ENCODE measurements around the gene DNAJB2.
A peak's percentile ranks its signal among the peaks of the same experiment; 100 is the strongest.

DNAJB2 gene

DNA sequence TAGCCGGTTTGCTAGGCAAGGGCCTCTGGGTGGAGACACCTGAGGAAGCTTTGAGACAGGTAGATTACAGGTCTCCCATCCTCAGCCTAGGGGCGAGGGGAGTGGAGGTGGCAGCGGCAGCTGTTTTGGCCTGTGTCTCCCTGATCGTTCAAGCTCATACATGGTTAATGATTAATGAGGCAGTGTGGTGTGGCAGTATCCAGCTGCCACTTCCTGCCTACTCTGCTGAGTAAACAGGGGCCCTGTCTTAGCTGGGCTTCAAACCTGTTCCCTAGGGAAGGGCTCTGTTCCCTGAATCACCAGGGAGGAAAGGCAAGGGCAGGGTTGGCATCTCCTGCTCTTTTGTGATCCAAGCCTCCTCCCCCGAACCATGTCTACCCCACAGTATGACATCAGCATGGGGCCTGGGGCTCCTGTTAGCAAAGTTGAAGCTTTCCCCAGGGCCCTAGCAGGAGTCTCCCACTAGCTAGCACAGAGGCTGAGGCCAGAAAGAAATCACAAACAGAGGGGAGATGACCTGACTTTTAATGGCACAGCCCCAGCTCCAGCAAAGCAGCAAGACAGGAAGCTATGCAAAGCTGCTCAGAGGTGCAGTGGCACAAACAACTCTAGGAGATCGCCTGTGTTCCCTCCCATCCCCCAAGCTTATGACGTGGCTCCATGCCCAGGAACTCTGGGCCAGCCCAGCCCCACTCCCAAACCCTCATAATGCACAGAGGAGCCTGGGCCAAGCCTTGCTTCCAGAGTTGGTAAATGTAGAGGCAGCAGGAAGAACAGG lies 29.8 kb upstream of the DNAJB2 start:
- H3K36me3 ChIP-seq (ENCODE audit: control insufficient read depth, insufficient read depth, low read length) = peaks cover 18% of the 10 kb centered on the region
- H3K27me3 ChIP-seq (replicated peaks; ENCODE audit: control insufficient read depth, insufficient read depth, low read length) = no peaks in the 10 kb centered on the region
- no peak for TF ChIP-seq CTCF (IDR thresholded peaks at IDR 0.05; ENCODE audit: insufficient read depth, low read length, poor library complexity, severe bottlenecking)
- DNase-seq (ENCODE audit: extremely low read depth, insufficient read length) = no peak
- peak overlapping the region; percentile 1; the same call in 1 of the 2 replicates for H3K4me3 ChIP-seq (replicated peaks; ENCODE audit: low read depth, low read length)

- Histone ChIP-seq H3K4me3 (replicated peaks; ENCODE audit: low read depth, low read length) (no peak overlapping the region; the same call in 1 of the 2 replicates), H3K36me3 (ENCODE audit: control insufficient read depth, insufficient read depth, low read length) (peaks cover 18% of the 10 kb centered on the region), H3K27me3 (replicated peaks; ENCODE audit: control insufficient read depth, insufficient read depth, low read length) (no peaks in the 10 kb centered on the region)
- DNase-seq (ENCODE audit: extremely low read depth, insufficient read length) = no peak
- TF ChIP-seq CTCF (IDR thresholded peaks at IDR 0.05; ENCODE audit: insufficient read depth, low read length, poor library complexity, severe bottlenecking) = no peak
Observed at GRCh38 chr2:219250049-219250781, 29.0 kb upstream of the DNAJB2 start.

GRCh38 chr2:219251656-219252055 lies 27.5 kb upstream of the DNAJB2 start:
- Histone ChIP-seq H3K27me3 (replicated peaks; ENCODE audit: control insufficient read depth, insufficient read depth, low read length) (no peaks in the 10 kb centered on the region), H3K4me3 (replicated peaks; ENCODE audit: low read depth, low read length) (peak overlapping the region; percentile 92; the same call in 1 of the 2 replicates), H3K36me3 (ENCODE audit: control insufficient read depth, insufficient read depth, low read length) (peaks cover 18% of the 10 kb centered on the region)
- no peak for TF ChIP-seq CTCF (IDR thresholded peaks at IDR 0.05; ENCODE audit: insufficient read depth, low read length, poor library complexity, severe bottlenecking)
- no peak for DNase-seq (ENCODE audit: extremely low read depth, insufficient read length)

- Histone ChIP-seq H3K36me3 (ENCODE audit: control insufficient read depth, insufficient read depth, low read length) (peaks cover 18% of the 10 kb centered on the region), H3K27me3 (replicated peaks; ENCODE audit: control insufficient read depth, insufficient read depth, low read length) (no peaks in the 10 kb centered on the region), H3K4me3 (replicated peaks; ENCODE audit: low read depth, low read length) (peak overlapping the region; percentile 92)
- DNase-seq (ENCODE audit: extremely low read depth, insufficient read length) = no peak
- no peak for TF ChIP-seq CTCF (IDR thresholded peaks at IDR 0.05; ENCODE audit: insufficient read depth, low read length, poor library complexity, severe bottlenecking)
Observed at GRCh38 chr2:219252084-219252483, 27.1 kb upstream of the DNAJB2 start.

DNA sequence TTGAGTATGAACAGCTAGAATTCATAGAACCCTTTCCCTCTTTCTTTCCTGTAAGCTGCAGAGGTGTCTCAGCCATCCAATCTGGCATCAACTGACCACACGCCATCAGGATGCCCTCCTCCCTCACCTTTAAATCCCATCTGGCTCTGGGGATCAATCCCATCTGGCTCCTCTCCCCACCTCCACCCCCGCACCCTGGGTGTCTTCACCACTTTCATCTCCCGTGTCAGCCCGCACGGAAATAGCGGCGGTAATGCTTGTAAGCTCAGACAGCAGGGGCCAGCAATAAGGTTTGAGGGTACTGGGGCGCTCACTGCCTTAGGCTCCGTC lies 26.6 kb upstream of the DNAJB2 start:
- DNase-seq (ENCODE audit: extremely low read depth, insufficient read length) = no peak
- Histone ChIP-seq H3K36me3 (ENCODE audit: control insufficient read depth, insufficient read depth, low read length) (peaks cover 17% of the 10 kb centered on the region), H3K27me3 (replicated peaks; ENCODE audit: control insufficient read depth, insufficient read depth, low read length) (no peaks in the 10 kb centered on the region), H3K4me3 (replicated peaks; ENCODE audit: low read depth, low read length) (peak overlapping the region; percentile 92)
- no peak for TF ChIP-seq CTCF (IDR thresholded peaks at IDR 0.05; ENCODE audit: insufficient read depth, low read length, poor library complexity, severe bottlenecking)

Data from GM06990 (cell line).